GM18526 (cell line): Measurements from ENCODE around the gene SPACA4.

ENCODE experiments used
- POLR2A ChIP-seq: IDR thresholded peaks from 3 replicates; pipeline ENCODE4 v1.6.1; 2011; ENCODE audit not compliant: insufficient read length; ENCODE audit errors: extremely low read depth

SPACA4 gene

DNA sequence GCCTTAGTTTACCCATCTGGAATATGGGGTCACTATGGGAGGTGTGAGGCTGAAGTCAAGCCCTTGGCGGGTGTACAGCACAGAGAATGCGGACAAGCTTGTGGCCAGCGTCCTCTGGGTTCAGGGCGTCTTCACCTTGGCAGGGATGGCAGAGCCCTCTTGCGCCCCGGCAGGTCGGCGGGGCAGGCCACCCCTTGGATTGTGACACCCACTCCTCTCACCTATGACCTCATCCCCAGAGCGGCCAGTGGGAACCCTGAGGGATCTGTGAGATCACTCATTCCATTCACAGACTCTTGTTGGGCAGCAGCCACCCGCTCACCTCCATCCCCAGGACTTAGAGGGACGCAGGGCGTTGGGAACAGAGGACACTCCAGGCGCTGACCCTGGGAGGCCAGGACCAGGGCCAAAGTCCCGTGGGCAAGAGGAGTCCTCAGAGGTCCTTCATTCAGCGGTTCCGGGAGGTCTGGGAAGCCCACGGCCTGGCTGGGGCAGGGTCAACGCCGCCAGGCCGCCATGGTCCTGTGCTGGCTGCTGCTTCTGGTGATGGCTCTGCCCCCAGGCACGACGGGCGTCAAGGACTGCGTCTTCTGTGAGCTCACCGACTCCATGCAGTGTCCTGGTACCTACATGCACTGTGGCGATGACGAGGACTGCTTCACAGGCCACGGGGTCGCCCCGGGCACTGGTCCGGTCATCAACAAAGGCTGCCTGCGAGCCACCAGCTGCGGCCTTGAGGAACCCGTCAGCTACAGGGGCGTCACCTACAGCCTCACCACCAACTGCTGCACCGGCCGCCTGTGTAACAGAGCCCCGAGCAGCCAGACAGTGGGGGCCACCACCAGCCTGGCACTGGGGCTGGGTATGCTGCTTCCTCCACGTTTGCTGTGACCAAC lies at the start of gene SPACA4:
SPACA4 (plus strand) TSS at position 280 of the 896 bp plus-strand sequence; CDS start at position 517, 237 bp downstream.
- no peak for TF ChIP-seq POLR2A

- TF ChIP-seq POLR2A, result no peak
Measured at GRCh38 chr19:48556825-48557224, 49.7 kb upstream of the SPACA4 start.

GRCh38 chr19:48558018-48558684 lies 48.4 kb upstream of the SPACA4 start:
- no peak for TF ChIP-seq POLR2A

DNA sequence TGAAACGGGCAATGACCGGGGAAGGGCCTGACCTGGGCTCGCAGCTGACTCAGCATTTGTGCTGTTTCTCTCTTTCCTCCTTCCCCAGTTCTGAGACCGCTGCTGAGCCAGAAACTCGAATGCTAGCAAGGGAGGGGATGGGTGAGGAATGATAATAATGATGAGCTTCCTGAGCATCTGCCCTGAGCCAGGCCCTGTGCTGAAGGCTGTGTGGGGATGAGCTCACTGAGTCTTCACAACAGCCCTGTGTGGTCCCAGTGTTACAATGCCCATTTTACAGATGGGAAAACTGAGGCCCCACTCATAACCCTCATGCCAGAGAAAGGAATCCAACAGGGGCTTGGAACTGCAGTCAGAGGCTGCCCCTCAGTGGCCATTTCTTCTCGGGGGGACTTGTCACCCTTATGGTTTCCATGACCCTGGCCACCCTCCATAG lies 46.4 kb upstream of the SPACA4 start:
- TF ChIP-seq POLR2A, result no peak

- TF ChIP-seq POLR2A, result no peak
Measured at GRCh38 chr19:48561412-48561811, 45.1 kb upstream of the SPACA4 start.

GRCh38 chr19:48565090-48565489 lies 41.5 kb upstream of the SPACA4 start:
- TF ChIP-seq POLR2A, result no peak

GRCh38 chr19:48568345-48568886 lies 38.1 kb upstream of the SPACA4 start:
- TF ChIP-seq POLR2A, result no peak

GRCh38 chr19:48569814-48570213 lies 36.7 kb upstream of the SPACA4 start:
- no peak for TF ChIP-seq POLR2A

- no peak for TF ChIP-seq POLR2A
Measured at GRCh38 chr19:48571378-48572162, 35.0 kb upstream of the SPACA4 start.

DNA sequence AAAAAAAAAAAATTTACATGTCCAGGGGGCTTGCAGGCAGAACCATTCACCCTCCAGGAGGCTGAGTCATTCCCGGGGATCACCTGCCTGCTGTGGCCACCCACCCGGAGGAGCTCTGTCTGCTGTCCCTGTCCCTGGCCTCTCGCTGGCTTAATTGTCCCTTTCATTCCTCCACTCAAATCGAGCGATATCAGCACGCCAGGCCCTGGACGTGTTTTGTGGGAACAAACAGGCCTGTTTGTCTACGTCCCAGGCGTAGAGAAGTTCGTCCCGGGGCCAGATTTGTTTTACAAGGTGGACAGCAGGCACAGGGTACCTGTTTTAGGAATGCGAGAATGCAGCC lies 33.4 kb upstream of the SPACA4 start:
- no peak for TF ChIP-seq POLR2A

DNA sequence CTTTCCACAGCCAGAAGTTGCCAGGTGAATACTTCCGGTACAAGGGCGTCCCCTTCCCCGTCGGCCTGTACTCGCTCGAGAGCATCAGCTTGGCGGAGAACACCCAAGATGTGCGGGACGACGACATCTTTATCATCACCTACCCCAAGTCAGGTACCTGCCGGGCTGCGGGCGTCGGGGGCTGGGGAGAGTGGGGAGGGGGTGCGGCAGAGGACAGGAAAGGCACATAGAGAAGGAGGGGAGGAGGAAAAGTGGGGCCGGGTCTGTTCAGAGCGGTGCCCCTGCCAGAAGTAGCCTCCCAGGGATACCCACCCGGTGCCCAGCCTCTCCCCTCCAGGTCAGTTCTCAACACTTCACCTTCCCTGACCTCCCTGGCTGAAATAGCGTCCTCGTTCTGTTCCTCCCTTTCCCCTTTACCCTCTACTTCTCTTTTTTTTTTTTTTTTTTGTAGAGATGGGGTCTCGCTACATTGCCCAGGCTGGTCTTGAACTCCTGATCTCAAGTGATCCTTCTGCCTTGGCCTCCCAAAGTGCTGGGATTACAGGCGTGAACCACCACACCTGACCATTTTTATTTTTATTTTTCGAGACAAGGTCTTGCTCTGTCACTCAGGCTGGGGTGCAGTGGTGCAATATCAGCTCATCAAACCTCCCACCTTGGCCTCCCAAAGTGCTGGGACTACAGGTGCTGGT lies 30.5 kb upstream of the SPACA4 start:
- no peak for TF ChIP-seq POLR2A

DNA sequence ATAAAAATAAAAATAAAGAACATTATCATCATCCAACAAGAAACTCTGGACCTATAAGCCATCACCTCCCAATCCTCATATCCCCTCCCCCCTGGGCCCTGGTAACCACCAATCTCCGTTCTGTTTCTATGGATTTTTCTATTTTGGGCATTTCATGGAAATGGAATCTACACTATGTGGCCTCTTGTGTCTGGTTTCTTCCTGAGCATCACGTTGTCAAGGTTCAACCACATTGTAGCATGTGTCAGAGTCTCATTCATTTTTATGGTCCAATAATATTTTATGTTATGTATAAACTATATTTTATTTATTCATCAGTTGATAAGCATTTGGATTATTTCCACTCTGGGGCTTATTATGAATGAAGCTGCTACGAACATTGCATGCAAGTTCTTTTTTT lies 27.7 kb upstream of the SPACA4 start:
- no peak for TF ChIP-seq POLR2A

DNA sequence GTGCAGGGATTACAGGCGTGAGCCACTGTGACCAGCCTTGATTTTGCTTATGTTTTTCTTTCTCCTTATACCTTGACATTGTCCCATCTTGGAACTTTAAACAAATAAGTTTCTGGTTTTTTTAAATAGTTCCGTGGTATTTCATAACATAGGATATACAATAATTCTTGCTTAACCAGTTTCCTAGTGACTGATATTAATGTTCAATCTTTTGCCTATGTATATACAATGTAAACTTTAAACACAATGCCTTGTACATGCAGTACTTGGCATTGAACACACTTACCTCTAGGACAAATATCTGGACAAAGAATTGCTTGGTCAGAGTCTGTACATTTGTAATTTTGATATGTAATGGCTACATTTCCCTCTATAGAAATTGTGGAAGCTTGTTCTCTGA lies 24.4 kb upstream of the SPACA4 start:
- TF ChIP-seq POLR2A, result no peak

GRCh38 chr19:48587387-48587786 lies 19.2 kb upstream of the SPACA4 start:
- TF ChIP-seq POLR2A, result no peak
